MM.1S (cell line): ENCODE data around the gene CYP2S1.
"Not testable (repeated sequence)": the region's sequence is repeated elsewhere in the genome, so short reads cannot be mapped to it uniquely, and the experiment has no call there.

Source experiments
- DNase-seq: peaks from one replicate; pipeline ENCODE4 v3.0.0-alpha.2; 2015
- H2AFZ ChIP-seq: fragments of 300-600 bp; sonication (generic); 2 replicates; pipeline ENCODE4 v1.6.0; 2016; ENCODE audit warnings: antibody characterized with exemption, low read length
- H3F3A ChIP-seq: fragments of 300-600 bp; sonication (generic); 2 replicates; pipeline ENCODE4 v1.6.1; 2016; ENCODE audit warnings: mild to moderate bottlenecking, antibody characterized with exemption, low read length, moderate library complexity, mixed read lengths; ENCODE audit not compliant: insufficient read depth
- H3K27ac ChIP-seq: fragments of 300-600 bp; sonication (generic); 2 replicates; pipeline ENCODE4 v1.5.1; 2016; ENCODE audit warnings: mild to moderate bottlenecking, low read length
- H3K27me3 ChIP-seq: fragments of 300-600 bp; sonication (generic); replicated peaks from 2 replicates; pipeline ENCODE4 v1.6.0; 2016; ENCODE audit warnings: low read length; ENCODE audit not compliant: insufficient read depth
- H3K36me3 ChIP-seq: fragments of 300-600 bp; sonication (generic); replicated peaks from 2 replicates; pipeline ENCODE4 v1.6.1; 2016; ENCODE audit warnings: mild to moderate bottlenecking, low read length, mixed read lengths; ENCODE audit not compliant: insufficient read depth
- H3K4me1 ChIP-seq: fragments of 300-600 bp; sonication (generic); 2 replicates; pipeline ENCODE4 v1.6.1; 2016; ENCODE audit warnings: low read length, mixed read lengths
- H3K4me2 ChIP-seq: fragments of 300-600 bp; sonication (generic); 2 replicates; pipeline ENCODE4 v1.6.0; 2016; ENCODE audit warnings: low read depth, low read length
- H3K4me3 ChIP-seq: fragments of 300-600 bp; sonication (generic); 2 replicates; pipeline ENCODE4 v1.5.1; 2016; ENCODE audit warnings: low read length, mixed read lengths
- H3K79me2 ChIP-seq: fragments of 300-600 bp; sonication (generic); 2 replicates; pipeline ENCODE4 v1.6.1; 2016; ENCODE audit warnings: mixed run types, low read length, mixed read lengths
- H3K9ac ChIP-seq: fragments of 300-600 bp; sonication (generic); 2 replicates; pipeline ENCODE4 v1.6.1; 2016; ENCODE audit warnings: low read length, mixed read lengths
- H3K9me2 ChIP-seq: fragments of 300-600 bp; sonication (generic); replicated peaks from 2 replicates; pipeline ENCODE4 v1.6.1; 2016; ENCODE audit warnings: mild to moderate bottlenecking, low read length, mixed read lengths; ENCODE audit not compliant: insufficient read depth
- H3K9me3 ChIP-seq: fragments of 300-600 bp; sonication (generic); replicated peaks from 2 replicates; pipeline ENCODE4 v1.6.1; 2016; ENCODE audit warnings: mild to moderate bottlenecking, low read length, mixed read lengths; ENCODE audit not compliant: insufficient read depth
- H4K20me1 ChIP-seq: fragments of 300-600 bp; sonication (generic); 2 replicates; pipeline ENCODE4 v1.6.1; 2016; ENCODE audit warnings: mild to moderate bottlenecking, low read length, moderate library complexity, mixed read lengths; ENCODE audit not compliant: insufficient read depth
- EZH2 ChIP-seq: fragments of 300-600 bp; sonication (generic); optimal IDR thresholded peaks from 2 replicates; pipeline ENCODE3; 2017; ENCODE audit warnings: low read depth, mild to moderate bottlenecking, antibody characterized with exemption, low read length, mixed read lengths
- EZH2phosphoT487 ChIP-seq: fragments of 300-600 bp; sonication (generic); IDR thresholded peaks from 2 replicates; pipeline ENCODE4 v1.6.1; 2018; ENCODE audit warnings: antibody characterized with exemption, low read length
- TF ChIP-seq, protein P1 (sequence below): fragments of 300-600 bp; sonication (generic); IDR thresholded peaks from 2 replicates; pipeline ENCODE4 v1.5.1; 2016; ENCODE audit warnings: antibody characterized with exemption, low read length, mixed read lengths

CYP2S1 gene

DNA sequence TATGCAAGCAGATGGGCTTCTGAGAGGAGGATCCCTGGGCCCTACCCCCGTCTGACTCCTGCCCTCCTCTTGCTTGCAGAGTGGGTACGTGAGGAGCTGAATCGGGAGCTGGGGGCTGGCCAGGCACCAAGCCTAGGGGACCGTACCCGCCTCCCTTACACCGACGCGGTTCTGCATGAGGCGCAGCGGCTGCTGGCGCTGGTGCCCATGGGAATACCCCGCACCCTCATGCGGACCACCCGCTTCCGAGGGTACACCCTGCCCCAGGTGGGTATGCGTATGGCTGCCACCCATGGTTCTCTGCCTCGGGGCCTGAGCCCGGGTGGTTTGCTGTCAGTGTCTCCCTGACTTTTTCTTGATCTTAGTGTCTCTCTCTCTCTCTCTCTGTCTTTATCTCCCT lies 10.4 kb downstream of the CYP2S1 start:
- no peak overlapping the region for H2AFZ ChIP-seq
- H3K36me3 ChIP-seq: no peaks in the 10 kb centered on the region
- no peak overlapping the region for H3K4me2 ChIP-seq
- H3K9me2 ChIP-seq: no peaks in the 10 kb centered on the region
- TF ChIP-seq EZH2 (no peak), EZH2phosphoT487 (no peak)
- TF ChIP-seq, protein P1, sequence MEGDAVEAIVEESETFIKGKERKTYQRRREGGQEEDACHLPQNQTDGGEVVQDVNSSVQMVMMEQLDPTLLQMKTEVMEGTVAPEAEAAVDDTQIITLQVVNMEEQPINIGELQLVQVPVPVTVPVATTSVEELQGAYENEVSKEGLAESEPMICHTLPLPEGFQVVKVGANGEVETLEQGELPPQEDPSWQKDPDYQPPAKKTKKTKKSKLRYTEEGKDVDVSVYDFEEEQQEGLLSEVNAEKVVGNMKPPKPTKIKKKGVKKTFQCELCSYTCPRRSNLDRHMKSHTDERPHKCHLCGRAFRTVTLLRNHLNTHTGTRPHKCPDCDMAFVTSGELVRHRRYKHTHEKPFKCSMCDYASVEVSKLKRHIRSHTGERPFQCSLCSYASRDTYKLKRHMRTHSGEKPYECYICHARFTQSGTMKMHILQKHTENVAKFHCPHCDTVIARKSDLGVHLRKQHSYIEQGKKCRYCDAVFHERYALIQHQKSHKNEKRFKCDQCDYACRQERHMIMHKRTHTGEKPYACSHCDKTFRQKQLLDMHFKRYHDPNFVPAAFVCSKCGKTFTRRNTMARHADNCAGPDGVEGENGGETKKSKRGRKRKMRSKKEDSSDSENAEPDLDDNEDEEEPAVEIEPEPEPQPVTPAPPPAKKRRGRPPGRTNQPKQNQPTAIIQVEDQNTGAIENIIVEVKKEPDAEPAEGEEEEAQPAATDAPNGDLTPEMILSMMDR: no peak
- H4K20me1 ChIP-seq: no peaks in the 10 kb centered on the region
- H3K27me3 ChIP-seq: peaks cover 70% of the 10 kb centered on the region
- H3K27ac ChIP-seq: no peak overlapping the region
- H3K4me1 ChIP-seq: no peaks in the 10 kb centered on the region
- H3K9ac ChIP-seq: no peak overlapping the region
- H3K9me3 ChIP-seq: no peaks in the 10 kb centered on the region
- H3K79me2 ChIP-seq: no peaks in the 10 kb centered on the region
- no peak for DNase-seq
- H3F3A ChIP-seq: no peaks in the 10 kb centered on the region
- no peak overlapping the region for H3K4me3 ChIP-seq

DNA sequence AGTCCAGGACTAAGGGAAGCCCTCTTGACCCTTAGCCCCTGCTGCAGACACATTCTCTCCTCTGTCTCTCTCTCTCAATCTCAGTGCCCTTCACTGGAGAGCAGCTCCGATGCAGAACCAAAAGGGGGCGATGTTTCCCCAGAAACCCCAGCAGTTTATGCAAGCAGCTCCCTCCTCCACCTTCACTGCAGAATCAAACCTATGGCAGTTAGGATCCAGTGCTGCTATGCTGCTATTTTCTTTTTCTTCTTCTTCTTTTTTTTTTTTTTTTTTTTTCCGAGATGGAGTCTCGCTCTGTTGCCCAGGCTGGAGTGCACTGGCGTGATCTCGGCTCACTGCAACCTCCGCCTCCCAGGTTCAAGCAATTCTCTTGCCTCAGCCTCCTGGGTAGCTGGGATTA lies 11.3 kb downstream of the CYP2S1 start:
- TF ChIP-seq, protein P1: peak; percentile 82
- not testable (repeated sequence) for H2AFZ ChIP-seq, H3K9ac ChIP-seq, H4K20me1 ChIP-seq, H3F3A ChIP-seq, H3K4me3 ChIP-seq, H3K9me3 ChIP-seq, H3K36me3 ChIP-seq, H3K4me1 ChIP-seq, H3K27ac ChIP-seq, H3K9me2 ChIP-seq, H3K4me2 ChIP-seq, H3K79me2 ChIP-seq
- peaks cover 62% of the 10 kb centered on the region for H3K27me3 ChIP-seq
- peak; percentile 75 for DNase-seq

DNA sequence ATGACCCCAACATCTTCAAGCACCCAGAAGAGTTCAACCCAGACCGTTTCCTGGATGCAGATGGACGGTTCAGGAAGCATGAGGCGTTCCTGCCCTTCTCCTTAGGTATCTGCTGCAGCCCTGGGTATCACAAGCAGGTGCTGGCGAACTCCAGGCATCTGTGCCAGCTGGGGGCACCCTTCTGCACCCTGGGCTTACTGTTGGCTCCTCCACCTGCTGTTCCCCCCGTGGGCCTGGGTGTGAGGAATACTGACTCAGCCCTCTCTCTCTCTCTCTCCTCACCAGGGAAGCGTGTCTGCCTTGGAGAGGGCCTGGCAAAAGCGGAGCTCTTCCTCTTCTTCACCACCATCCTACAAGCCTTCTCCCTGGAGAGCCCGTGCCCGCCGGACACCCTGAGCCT lies 13.0 kb downstream of the CYP2S1 start:
- Histone ChIP-seq H3K9ac (no peak overlapping the region), H3K9me2 (no peaks in the 10 kb centered on the region), H4K20me1 (no peaks in the 10 kb centered on the region), H3K27ac (no peak overlapping the region), H3K9me3 (no peaks in the 10 kb centered on the region), H3K27me3 (peaks cover 62% of the 10 kb centered on the region), H3K4me1 (no peaks in the 10 kb centered on the region), H3K4me3 (no peak overlapping the region), H3F3A (no peaks in the 10 kb centered on the region), H3K36me3 (no peaks in the 10 kb centered on the region), H2AFZ (no peak overlapping the region), H3K4me2 (no peak overlapping the region), H3K79me2 (no peaks in the 10 kb centered on the region)
- TF ChIP-seq EZH2 (no peak), EZH2phosphoT487 (no peak)
- TF ChIP-seq, protein P1: no peak
- DNase-seq: no peak

DNA sequence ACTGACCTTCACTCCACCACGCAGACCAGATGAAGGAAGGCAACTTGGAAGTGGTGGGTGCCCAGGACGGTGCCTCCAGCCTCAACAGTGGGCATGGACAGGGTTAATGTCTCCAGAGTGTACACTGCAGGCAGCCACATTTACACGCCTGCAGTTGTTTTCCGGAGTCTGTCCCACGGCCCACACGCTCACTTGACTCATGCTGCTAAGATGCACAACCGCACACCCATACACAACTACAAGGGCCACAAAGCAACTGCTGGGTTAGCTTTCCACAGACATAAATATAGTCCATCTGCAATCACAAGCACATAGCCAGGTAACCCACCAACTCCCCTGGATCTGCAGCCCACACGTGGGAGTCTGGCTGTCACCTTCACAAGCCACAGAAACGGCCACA lies 13.4 kb downstream of the CYP2S1 start:
- no peak for DNase-seq
- H3K36me3 ChIP-seq: no peaks in the 10 kb centered on the region
- H3K9ac ChIP-seq: no peak overlapping the region
- H3K27ac ChIP-seq: no peak overlapping the region
- no peaks in the 10 kb centered on the region for H3K9me2 ChIP-seq
- no peak overlapping the region for H2AFZ ChIP-seq
- peaks cover 58% of the 10 kb centered on the region for H3K27me3 ChIP-seq
- TF ChIP-seq, protein P1: no peak
- no peak for TF ChIP-seq EZH2phosphoT487
- no peak for TF ChIP-seq EZH2
- H3K79me2 ChIP-seq: no peaks in the 10 kb centered on the region
- no peaks in the 10 kb centered on the region for H4K20me1 ChIP-seq
- H3F3A ChIP-seq: no peaks in the 10 kb centered on the region
- no peaks in the 10 kb centered on the region for H3K9me3 ChIP-seq
- no peak overlapping the region for H3K4me2 ChIP-seq
- H3K4me3 ChIP-seq: no peak overlapping the region
- no peaks in the 10 kb centered on the region for H3K4me1 ChIP-seq
